IPS DF 4.7 (cell line): ENCODE data around the gene TTLL3.

Experiments
- DNase-seq: peaks from one replicate; pipeline ENCODE4 v3.0.0-alpha.2; 2013; ENCODE audit warnings: low spot score; ENCODE audit errors: extremely low read depth

The TTLL3 gene

GRCh38 chr3:9806137-9806536 is 3.9 kb upstream of the TTLL3 start:
- DNase-seq = no peak

GRCh38 chr3:9806688-9807589 is 3.1 kb upstream of the TTLL3 start:
- no peak for DNase-seq

GRCh38 chr3:9807981-9808344 is 2.1 kb upstream of the TTLL3 start:
- no peak for DNase-seq

- no peak for DNase-seq
These were observed 1.6 kb upstream of the TTLL3 start for GRCh38 chr3:9808345-9809037.

- DNase-seq = no peak
These were observed 835 bp upstream of the TTLL3 start for GRCh38 chr3:9809239-9809614.

GRCh38 chr3:9810433-9810770 is 340 bp downstream of the TTLL3 start:
- DNase-seq = no peak

- DNase-seq = no peak
These were observed 784 bp downstream of the TTLL3 start for GRCh38 chr3:9810846-9811245.

- DNase-seq = no peak
These were observed 2.9 kb downstream of the TTLL3 start for GRCh38 chr3:9812870-9813483.

- no peak for DNase-seq
These were observed 5.9 kb downstream of the TTLL3 start for GRCh38 chr3:9815986-9816385.

- DNase-seq = no peak
These were observed 7.4 kb downstream of the TTLL3 start for GRCh38 chr3:9817436-9817835.

GRCh38 chr3:9818666-9819335 is 8.7 kb downstream of the TTLL3 start:
- DNase-seq = no peak

GRCh38 chr3:9820543-9820942 is 10.5 kb downstream of the TTLL3 start:
- DNase-seq = no peak

- DNase-seq = no peak
These were observed 10.9 kb downstream of the TTLL3 start for GRCh38 chr3:9820946-9821345.

- DNase-seq = no peak
These were observed 15.5 kb downstream of the TTLL3 start for GRCh38 chr3:9825451-9826040.

- no peak for DNase-seq
These were observed 16.9 kb downstream of the TTLL3 start for GRCh38 chr3:9826815-9827573.

GRCh38 chr3:9828801-9829755 is 19.0 kb downstream of the TTLL3 start:
- no peak for DNase-seq

- no peak for DNase-seq
These were observed 21.2 kb downstream of the TTLL3 start for GRCh38 chr3:9831253-9831652.

- DNase-seq = no peak
These were observed 23.0 kb downstream of the TTLL3 start for GRCh38 chr3:9833078-9833477.

GRCh38 chr3:9834520-9835380 is 24.7 kb downstream of the TTLL3 start:
- no peak for DNase-seq
